Measurements from ENCODE around the gene OXER1.

DNA sequence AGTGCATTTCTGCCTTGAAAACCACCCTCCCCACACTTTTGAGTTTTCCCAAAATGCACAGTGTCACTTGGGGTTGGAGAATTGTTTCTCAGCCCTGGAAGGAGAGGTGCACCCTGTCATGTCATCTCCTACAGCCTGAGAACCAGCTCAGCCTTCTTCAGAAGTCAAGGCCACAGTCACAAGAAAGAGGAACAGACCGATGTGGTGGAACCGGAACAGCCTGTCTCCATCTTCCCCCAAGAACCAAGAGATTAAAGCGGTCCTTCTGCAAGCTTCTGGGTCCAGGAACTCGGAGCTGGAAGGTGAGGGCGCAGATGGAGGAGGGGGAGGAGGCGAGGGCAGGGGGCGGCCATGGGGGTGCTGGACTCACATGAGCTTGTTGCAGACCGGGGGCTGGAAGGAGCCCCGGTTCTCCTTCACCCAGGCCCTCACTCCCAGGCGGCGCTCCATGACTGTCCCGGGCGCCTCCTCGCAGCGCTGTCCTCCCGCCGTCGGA lies 28.2 kb upstream of the OXER1 start:
- TF ChIP-seq, protein P1, sequence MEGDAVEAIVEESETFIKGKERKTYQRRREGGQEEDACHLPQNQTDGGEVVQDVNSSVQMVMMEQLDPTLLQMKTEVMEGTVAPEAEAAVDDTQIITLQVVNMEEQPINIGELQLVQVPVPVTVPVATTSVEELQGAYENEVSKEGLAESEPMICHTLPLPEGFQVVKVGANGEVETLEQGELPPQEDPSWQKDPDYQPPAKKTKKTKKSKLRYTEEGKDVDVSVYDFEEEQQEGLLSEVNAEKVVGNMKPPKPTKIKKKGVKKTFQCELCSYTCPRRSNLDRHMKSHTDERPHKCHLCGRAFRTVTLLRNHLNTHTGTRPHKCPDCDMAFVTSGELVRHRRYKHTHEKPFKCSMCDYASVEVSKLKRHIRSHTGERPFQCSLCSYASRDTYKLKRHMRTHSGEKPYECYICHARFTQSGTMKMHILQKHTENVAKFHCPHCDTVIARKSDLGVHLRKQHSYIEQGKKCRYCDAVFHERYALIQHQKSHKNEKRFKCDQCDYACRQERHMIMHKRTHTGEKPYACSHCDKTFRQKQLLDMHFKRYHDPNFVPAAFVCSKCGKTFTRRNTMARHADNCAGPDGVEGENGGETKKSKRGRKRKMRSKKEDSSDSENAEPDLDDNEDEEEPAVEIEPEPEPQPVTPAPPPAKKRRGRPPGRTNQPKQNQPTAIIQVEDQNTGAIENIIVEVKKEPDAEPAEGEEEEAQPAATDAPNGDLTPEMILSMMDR (conservative IDR thresholded peaks at IDR 0.05 in 1 of 2, IDR thresholded peaks at IDR 0.05 in 1 of 2; ENCODE audit: extremely low read depth in 1 of 2, insufficient read depth in 1 of 2, low read depth in 1 of 2, low read length in 2 of 2): no peak
- no peak for TF ChIP-seq EZH2 (IDR thresholded peaks at IDR 0.05; ENCODE audit: borderline replicate concordance, low read length)

Data from mammary epithelial cell (primary cell).